A549 (cell line): ENCODE results near the gene CYP2R1. TPM values are rescaled to one million over a fixed set of nuclear protein-coding genes. Genes with fewer than 3 reads are reported as not detected.
A peak's percentile ranks its signal among the peaks of the same experiment; 100 is the strongest.

Source experiments
- ATAC-seq, 2 experiments: fragments of 200-7000 bp in 1 of 2; fragments of >200 bp in 1 of 2; cut with Nextera tagmentation in 1 of 2; cut with Tn5 transposase in 1 of 2; 3 replicates each; pipeline versions ENCODE4 v1.8.0 to v1.9.1; 2018 to 2020; ENCODE audit warnings: mild to moderate bottlenecking in 1 of 2, moderate library complexity in 1 of 2
- CTCF ChIA-PET: fragments of 300-600 bp; sonication (Branson Sonifier 250); formaldehyde crosslinking; extraction: SDS; loops from one replicate; lab custom pipeline; 2021; ENCODE audit warnings: antibody characterized with exemption, inconsistent platforms; lab: Yijun Ruan, JAX
- POLR2A ChIA-PET: fragments of 350-600 bp; formaldehyde crosslinking; extraction: SDS; loops from one replicate; lab custom pipeline; 2021; ENCODE audit warnings: antibody characterized with exemption, inconsistent platforms; lab: Yijun Ruan, JAX
- DNase-seq, 2 experiments: peaks; one replicate each; pipeline versions ENCODE4 v3.0.0 to v3.0.0-alpha.2; 2011 to 2016; ENCODE audit warnings: low read depth in 1 of 2, low spot score in 1 of 2
- FAIRE-seq: peaks from 2 replicates; lab custom pipeline; 2011; peaks lifted over from hg19 to GRCh38; lab: Jason Lieb, UNC
- H3K27ac ChIP-seq, 2 experiments: fragments of >200 bp; sonication (Bioruptor Twin); formaldehyde crosslinking; 3 replicates each; pipeline ENCODE4 v1.5.1; 2016 to 2017
- H3K4me1 ChIP-seq: fragments of >200 bp; sonication (Bioruptor Twin); formaldehyde crosslinking; 3 replicates; pipeline ENCODE4 v1.6.1; 2016
- H3K4me2 ChIP-seq: fragments of >200 bp; sonication (Bioruptor Twin); formaldehyde crosslinking; 3 replicates; pipeline ENCODE4 v1.6.1; 2016
- H3K4me3 ChIP-seq: fragments of >200 bp; sonication (Bioruptor Twin); formaldehyde crosslinking; 3 replicates; pipeline ENCODE4 v1.5.1; 2016
- H3K9me3 ChIP-seq: fragments of >200 bp; sonication (Bioruptor Twin); formaldehyde crosslinking; 3 replicates; pipeline ENCODE4 v1.6.1; 2016
- EHF ChIP-seq: fragments of 250-450 bp; sonication (Bioruptor Pico); IDR thresholded peaks from 2 replicates; pipeline ENCODE4 v1.5.0; 2020; ENCODE audit warnings: mild to moderate bottlenecking
- ESRRA ChIP-seq: fragments of 150-350 bp; IDR thresholded peaks from 2 replicates; pipeline ENCODE4 v1.6.1; 2014; ENCODE audit warnings: mild to moderate bottlenecking, low read length, borderline replicate concordance
- FOXS1 ChIP-seq: fragments of 250-450 bp; sonication (Bioruptor Pico); IDR thresholded peaks from 2 replicates; pipeline ENCODE4 v1.5.0; 2020; ENCODE audit warnings: mild to moderate bottlenecking, moderate library complexity
- GATA3 ChIP-seq: IDR thresholded peaks from 2 replicates; pipeline ENCODE4 v1.6.1; 2012; ENCODE audit warnings: borderline replicate concordance
- HDAC2 ChIP-seq: fragments of 200-600 bp; sonication (generic); IDR thresholded peaks from 2 replicates; pipeline ENCODE4 v1.6.1; 2016
- HEYL ChIP-seq: fragments of 250-450 bp; sonication (Bioruptor Pico); IDR thresholded peaks from 2 replicates; pipeline ENCODE4 v1.8.0; 2021; ENCODE audit warnings: mild to moderate bottlenecking, moderate library complexity
- HOXA7 ChIP-seq: fragments of 250-450 bp; sonication (Bioruptor Pico); IDR thresholded peaks from 2 replicates; pipeline ENCODE4 v1.5.0; 2020; ENCODE audit warnings: mild to moderate bottlenecking, moderate library complexity
- JUNB ChIP-seq: fragments of >200 bp; sonication (Bioruptor Twin); formaldehyde crosslinking; IDR thresholded peaks from 2 replicates; pipeline ENCODE4 v1.6.1; 2016
- KDM1A ChIP-seq: fragments of 200-600 bp; sonication (generic); IDR thresholded peaks from 2 replicates; pipeline ENCODE4 v1.6.1; 2016; ENCODE audit warnings: low read depth, mild to moderate bottlenecking
- MAFK ChIP-seq: fragments of 450-650 bp; IDR thresholded peaks from 2 replicates; pipeline ENCODE4 v1.6.1; 2014; ENCODE audit not compliant: partially characterized antibody
- MYC ChIP-seq: IDR thresholded peaks from 2 replicates; pipeline ENCODE4 v1.6.1; 2012; ENCODE audit warnings: mild to moderate bottlenecking, inconsistent platforms, low read length, improper control_type of control experiment, borderline replicate concordance
- NPAS2 ChIP-seq: fragments of 250-450 bp; sonication (Bioruptor Pico); IDR thresholded peaks from 2 replicates; pipeline ENCODE4 v1.8.0; 2022; ENCODE audit warnings: mild to moderate bottlenecking, moderate library complexity, borderline replicate concordance
- NR3C1 ChIP-seq: fragments of >200 bp; sonication (Bioruptor Twin); formaldehyde crosslinking; IDR thresholded peaks from 3 replicates; pipeline ENCODE4 v1.6.1; 2017
- PHF8 ChIP-seq: fragments of 200-600 bp; sonication (generic); IDR thresholded peaks from 2 replicates; pipeline ENCODE4 v1.6.1; 2016; ENCODE audit warnings: low read depth, mild to moderate bottlenecking, antibody characterized with exemption, moderate library complexity, borderline replicate concordance
- RAD21 ChIP-seq, 2 experiments: fragments of >200 bp in 1 of 2; sonication (Bioruptor Twin) in 1 of 2; formaldehyde crosslinking in 1 of 2; IDR thresholded peaks in 1 of 2; conservative IDR thresholded peaks in 1 of 2; 2 replicates in 1 of 2; 3 replicates in 1 of 2; pipeline ENCODE4 v1.6.1; 2012 to 2018; ENCODE audit warnings: inconsistent platforms in 1 of 2
- RARB ChIP-seq: fragments of 250-450 bp; sonication (Bioruptor Pico); IDR thresholded peaks from 2 replicates; pipeline ENCODE4 v1.8.0; 2021; ENCODE audit warnings: mild to moderate bottlenecking, moderate library complexity
- RCOR1 ChIP-seq: fragments of 150-350 bp; IDR thresholded peaks from 2 replicates; pipeline ENCODE4 v1.6.1; 2014; ENCODE audit warnings: antibody characterized with exemption, low read length, low read depth
- RFX5 ChIP-seq: fragments of 450-650 bp; IDR thresholded peaks from 2 replicates; pipeline ENCODE4 v1.7.1; 2014; ENCODE audit warnings: antibody characterized with exemption, mild to moderate bottlenecking, moderate library complexity
- RNF2 ChIP-seq: fragments of 200-600 bp; sonication (generic); IDR thresholded peaks from 2 replicates; pipeline ENCODE4 v1.6.1; 2016; ENCODE audit warnings: low read depth, mild to moderate bottlenecking, antibody characterized with exemption, moderate library complexity, borderline replicate concordance
- SMC3 ChIP-seq: fragments of >200 bp; sonication (Bioruptor Twin); formaldehyde crosslinking; IDR thresholded peaks from 3 replicates; pipeline ENCODE4 v1.6.1; 2018; ENCODE audit warnings: inconsistent platforms
- TFCP2L1 ChIP-seq: fragments of 250-450 bp; sonication (Bioruptor Pico); IDR thresholded peaks from 2 replicates; pipeline ENCODE4 v1.5.0; 2021; ENCODE audit warnings: mild to moderate bottlenecking
- TP53 ChIP-seq: fragments of 250-450 bp; sonication (Bioruptor Pico); IDR thresholded peaks from 2 replicates; pipeline ENCODE4 v1.5.0; 2021; ENCODE audit warnings: mild to moderate bottlenecking, moderate library complexity
- ZC3H11A ChIP-seq: fragments of 450-650 bp; IDR thresholded peaks from 2 replicates; pipeline ENCODE4 v1.6.1; 2014; ENCODE audit warnings: antibody characterized with exemption, mild to moderate bottlenecking
- ZSCAN20 ChIP-seq: fragments of 250-450 bp; sonication (Bioruptor Pico); IDR thresholded peaks from 2 replicates; pipeline ENCODE4 v1.8.0; 2022; ENCODE audit warnings: mild to moderate bottlenecking, moderate library complexity
- WGBS: methylation state at CpG from one replicate; pipeline ENCODE4 v1.1.6; 2017; ENCODE audit errors: missing lambda C conversion rate; 5-methylcytosine and 5-hydroxymethylcytosine counted together
- polyA plus RNA-seq, 4 experiments: library from polyadenylated mRNA; depleted of rRNA in 3 of 4; stranded (reverse); fragments of >200 nt; fragmentation: RNase III in 1 of 4; extraction: RNeasy Plus Mini Kit Qiagen cat#74134 plus additional on column Dnase treatment in 1 of 4; gene quantifications; 2 replicates in 3 of 4; 3 replicates in 1 of 4; pipeline ENCODE4 v1.2.3, GENCODE V29; 2011 to 2017
- TF ChIP-seq, protein P1 (sequence below): fragments of 250-450 bp; sonication (Bioruptor Pico); IDR thresholded peaks from 2 replicates; pipeline ENCODE4 v1.5.0; 2020; ENCODE audit warnings: low read depth, mild to moderate bottlenecking, moderate library complexity
- TF ChIP-seq, protein P2 (sequence below): fragments of >200 bp; sonication (Bioruptor Twin); formaldehyde crosslinking; IDR thresholded peaks from 2 replicates; pipeline ENCODE4 v1.6.1; 2016
- TF ChIP-seq, protein P3 (sequence below): fragments of 250-450 bp; sonication (Bioruptor Pico); IDR thresholded peaks from 2 replicates; pipeline ENCODE4 v1.5.0; 2021; ENCODE audit warnings: mild to moderate bottlenecking, moderate library complexity, borderline replicate concordance
- TF ChIP-seq, protein P4 (sequence below): fragments of >200 bp; sonication (Bioruptor Twin); formaldehyde crosslinking; IDR thresholded peaks from 3 replicates; pipeline ENCODE4 v1.6.1; 2016
- TF ChIP-seq, protein P5 (sequence below): IDR thresholded peaks from 2 replicates; pipeline ENCODE4 v1.6.1; 2012
- TF ChIP-seq, protein P6 (sequence below): fragments of 450-650 bp; IDR thresholded peaks from 2 replicates; pipeline ENCODE4 v1.6.1; 2014; ENCODE audit warnings: antibody characterized with exemption

Gene CYP2R1
- polyA plus RNA-seq, 2 of the 4 experiments (the other 2 are of a cell fraction), result 16.4 to 37.9 TPM

DNA sequence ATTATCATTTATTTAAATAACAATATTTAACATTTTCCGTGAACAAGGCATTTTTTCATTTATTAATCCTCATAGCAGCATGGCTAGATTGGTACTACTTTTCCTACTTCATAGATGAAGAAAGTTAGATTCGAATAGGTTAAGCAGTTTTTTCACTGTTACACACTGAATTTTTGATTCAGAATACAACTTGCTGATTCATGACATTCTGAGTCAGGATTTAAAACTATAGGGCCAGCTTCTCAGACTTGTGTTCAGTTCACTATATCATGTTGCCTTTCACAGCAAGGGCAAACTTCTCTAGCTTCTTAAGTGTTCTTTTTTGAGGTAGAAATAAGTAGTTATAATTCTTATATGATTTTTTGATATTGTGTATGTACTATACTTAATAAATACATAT, 31.5 kb downstream of the CYP2R1 start:
- POLR2A ChIA-PET, result no interaction called here
- H3K4me2 ChIP-seq, result no peak overlapping the region
- no peak overlapping the region for H3K4me3 ChIP-seq
- 52% methylated on average over 2 of the region's 2 CpGs for WGBS
- FAIRE-seq, result no peak
- no peak overlapping the region for H3K27ac ChIP-seq
- TF ChIP-seq NR3C1 (no peak), PHF8 (no peak), MAFK (peak; percentile 61)
- no peak for ATAC-seq
- no peaks in the 10 kb centered on the region for H3K9me3 ChIP-seq
- DNase-seq, result no peak
- H3K4me1 ChIP-seq, result no peaks in the 10 kb centered on the region
- CTCF ChIA-PET, result interaction anchor here (1.2 to 1.3 kb wide), 2 partner anchors 12 to 38 kb away, joined by 3 read pairs; no protein-coding TSS in a partner anchor

DNA sequence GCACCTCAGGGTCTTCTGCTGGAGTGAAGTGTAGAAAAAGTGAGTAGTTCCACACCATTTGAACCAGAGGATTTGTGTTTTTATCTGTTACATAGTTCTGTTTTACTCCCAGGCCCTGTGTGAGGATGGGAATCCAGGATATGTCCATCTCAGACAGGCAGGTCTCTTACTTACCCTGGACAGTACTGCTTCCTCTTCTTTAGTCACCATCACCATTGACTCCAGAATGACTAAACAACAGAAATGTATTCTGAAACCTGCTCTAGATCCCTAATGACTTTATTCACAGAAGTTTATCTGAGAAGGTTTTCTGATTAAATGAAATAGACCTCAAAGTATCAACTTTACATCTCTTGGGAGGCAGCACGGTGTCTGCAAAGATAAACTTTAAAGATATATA, 33.6 kb downstream of the CYP2R1 start:
- Histone ChIP-seq H3K4me2 (no peak overlapping the region), H3K27ac (no peak overlapping the region), H3K4me3 (no peak overlapping the region), H3K4me1 (no peaks in the 10 kb centered on the region), H3K9me3 (no peaks in the 10 kb centered on the region)
- ATAC-seq, result no peak
- no peak for DNase-seq
- ChIA-PET POLR2A (no interaction called here), CTCF (no interaction called here)
- WGBS, result 51% methylated on average over 1 of the region's 1 CpG
- TF ChIP-seq TFCP2L1 (no peak), JUNB (no peak), KDM1A (no peak), RARB (CRISPR knock-in tag) (no peak), HDAC2 (no peak), ZC3H11A (no peak), ZSCAN20 (CRISPR knock-in tag) (no peak), RCOR1 (no peak), ESRRA (no peak), GATA3 (no peak), NPAS2 (no peak), EHF (CRISPR knock-in tag) (no peak), RAD21 (conservative IDR thresholded peaks at IDR 0.05 in 1 of 2, IDR thresholded peaks at IDR 0.05 in 1 of 2) (no peak), PHF8 (no peak)
- TF ChIP-seq, protein P1, sequence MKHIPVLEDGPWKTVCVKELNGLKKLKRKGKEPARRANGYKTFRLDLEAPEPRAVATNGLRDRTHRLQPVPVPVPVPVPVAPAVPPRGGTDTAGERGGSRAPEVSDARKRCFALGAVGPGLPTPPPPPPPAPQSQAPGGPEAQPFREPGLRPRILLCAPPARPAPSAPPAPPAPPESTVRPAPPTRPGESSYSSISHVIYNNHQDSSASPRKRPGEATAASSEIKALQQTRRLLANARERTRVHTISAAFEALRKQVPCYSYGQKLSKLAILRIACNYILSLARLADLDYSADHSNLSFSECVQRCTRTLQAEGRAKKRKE (CRISPR knock-in tag), result no peak
- TF ChIP-seq, protein P2, sequence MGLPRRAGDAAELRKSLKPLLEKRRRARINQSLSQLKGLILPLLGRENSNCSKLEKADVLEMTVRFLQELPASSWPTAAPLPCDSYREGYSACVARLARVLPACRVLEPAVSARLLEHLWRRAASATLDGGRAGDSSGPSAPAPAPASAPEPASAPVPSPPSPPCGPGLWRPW, result no peak
- TF ChIP-seq, protein P3, sequence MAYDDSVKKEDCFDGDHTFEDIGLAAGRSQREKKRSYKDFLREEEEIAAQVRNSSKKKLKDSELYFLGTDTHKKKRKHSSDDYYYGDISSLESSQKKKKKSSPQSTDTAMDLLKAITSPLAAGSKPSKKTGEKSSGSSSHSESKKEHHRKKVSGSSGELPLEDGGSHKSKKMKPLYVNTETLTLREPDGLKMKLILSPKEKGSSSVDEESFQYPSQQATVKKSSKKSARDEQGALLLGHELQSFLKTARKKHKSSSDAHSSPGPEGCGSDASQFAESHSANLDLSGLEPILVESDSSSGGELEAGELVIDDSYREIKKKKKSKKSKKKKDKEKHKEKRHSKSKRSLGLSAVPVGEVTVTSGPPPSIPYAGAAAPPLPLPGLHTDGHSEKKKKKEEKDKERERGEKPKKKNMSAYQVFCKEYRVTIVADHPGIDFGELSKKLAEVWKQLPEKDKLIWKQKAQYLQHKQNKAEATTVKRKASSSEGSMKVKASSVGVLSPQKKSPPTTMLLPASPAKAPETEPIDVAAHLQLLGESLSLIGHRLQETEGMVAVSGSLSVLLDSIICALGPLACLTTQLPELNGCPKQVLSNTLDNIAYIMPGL (CRISPR knock-in tag), result no peak
- FAIRE-seq, result no peak

DNA sequence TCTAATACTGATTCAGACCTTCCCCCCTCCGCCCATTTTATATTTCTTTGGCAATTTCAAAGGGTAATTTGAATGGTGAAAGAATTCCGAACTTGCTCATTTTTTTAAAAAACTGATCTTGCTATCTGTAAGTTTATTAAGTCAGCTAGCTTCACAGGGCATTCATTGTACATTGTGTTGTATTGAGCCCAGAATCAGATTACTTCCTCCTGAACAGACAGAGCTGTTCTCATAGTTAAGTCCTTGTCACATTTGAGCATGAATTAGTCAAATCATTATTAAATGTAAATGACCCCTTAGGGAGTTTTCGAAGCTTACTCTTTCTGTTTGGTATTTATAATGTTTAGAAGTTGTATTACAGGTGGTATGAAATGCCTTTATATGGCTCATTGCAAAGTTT, 34.4 kb downstream of the CYP2R1 start:
- ATAC-seq, result no peak; a peak in 1 of 6 replicates
- Histone ChIP-seq H3K27ac (no peak overlapping the region), H3K4me2 (no peak overlapping the region), H3K9me3 (no peaks in the 10 kb centered on the region), H3K4me3 (no peak overlapping the region), H3K4me1 (no peaks in the 10 kb centered on the region)
- ChIA-PET CTCF (interaction anchor here (0.5 to 1.3 kb wide), 2 partner anchors 15 to 36 kb away, joined by 3 to 5 read pairs; no protein-coding TSS in a partner anchor), POLR2A (no interaction called here)
- WGBS, result 40% methylated on average over 3 of the region's 3 CpGs
- TF ChIP-seq MYC (no peak), RARB (CRISPR knock-in tag) (no peak), RFX5 (no peak), FOXS1 (CRISPR knock-in tag) (no peak), ZC3H11A (no peak), HOXA7 (CRISPR knock-in tag) (no peak), RNF2 (no peak), TP53 (CRISPR knock-in tag) (no peak), KDM1A (no peak), GATA3 (no peak), ESRRA (no peak), SMC3 (no peak), HEYL (no peak)
- TF ChIP-seq, protein P4, sequence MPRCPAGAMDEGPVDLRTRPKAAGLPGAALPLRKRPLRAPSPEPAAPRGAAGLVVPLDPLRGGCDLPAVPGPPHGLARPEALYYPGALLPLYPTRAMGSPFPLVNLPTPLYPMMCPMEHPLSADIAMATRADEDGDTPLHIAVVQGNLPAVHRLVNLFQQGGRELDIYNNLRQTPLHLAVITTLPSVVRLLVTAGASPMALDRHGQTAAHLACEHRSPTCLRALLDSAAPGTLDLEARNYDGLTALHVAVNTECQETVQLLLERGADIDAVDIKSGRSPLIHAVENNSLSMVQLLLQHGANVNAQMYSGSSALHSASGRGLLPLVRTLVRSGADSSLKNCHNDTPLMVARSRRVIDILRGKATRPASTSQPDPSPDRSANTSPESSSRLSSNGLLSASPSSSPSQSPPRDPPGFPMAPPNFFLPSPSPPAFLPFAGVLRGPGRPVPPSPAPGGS, result no peak
- TF ChIP-seq, protein P5, sequence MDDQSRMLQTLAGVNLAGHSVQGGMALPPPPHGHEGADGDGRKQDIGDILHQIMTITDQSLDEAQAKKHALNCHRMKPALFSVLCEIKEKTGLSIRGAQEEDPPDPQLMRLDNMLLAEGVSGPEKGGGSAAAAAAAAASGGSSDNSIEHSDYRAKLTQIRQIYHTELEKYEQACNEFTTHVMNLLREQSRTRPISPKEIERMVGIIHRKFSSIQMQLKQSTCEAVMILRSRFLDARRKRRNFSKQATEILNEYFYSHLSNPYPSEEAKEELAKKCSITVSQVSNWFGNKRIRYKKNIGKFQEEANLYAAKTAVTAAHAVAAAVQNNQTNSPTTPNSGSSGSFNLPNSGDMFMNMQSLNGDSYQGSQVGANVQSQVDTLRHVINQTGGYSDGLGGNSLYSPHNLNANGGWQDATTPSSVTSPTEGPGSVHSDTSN, result no peak
- TF ChIP-seq, protein P6, sequence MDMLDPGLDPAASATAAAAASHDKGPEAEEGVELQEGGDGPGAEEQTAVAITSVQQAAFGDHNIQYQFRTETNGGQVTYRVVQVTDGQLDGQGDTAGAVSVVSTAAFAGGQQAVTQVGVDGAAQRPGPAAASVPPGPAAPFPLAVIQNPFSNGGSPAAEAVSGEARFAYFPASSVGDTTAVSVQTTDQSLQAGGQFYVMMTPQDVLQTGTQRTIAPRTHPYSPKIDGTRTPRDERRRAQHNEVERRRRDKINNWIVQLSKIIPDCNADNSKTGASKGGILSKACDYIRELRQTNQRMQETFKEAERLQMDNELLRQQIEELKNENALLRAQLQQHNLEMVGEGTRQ, result no peak
- FAIRE-seq, result no peak
- no peak for DNase-seq
